GM19239 (cell line): Measurements from ENCODE around the gene CCBE1.

Experiments used
- DNase-seq: peaks from one replicate; pipeline ENCODE4 v3.0.0; 2011; ENCODE audit warnings: low spot score; ENCODE audit not compliant: insufficient read length
- FAIRE-seq: peaks from 2 replicates; lab custom pipeline; 2011; peaks lifted over from hg19 to GRCh38; lab: Jason Lieb, UNC

The CCBE1 gene

GRCh38 chr18:59515147-59515546, 182.1 kb downstream of the CCBE1 start:
- DNase-seq, result no peak
- FAIRE-seq, result no peak

DNA sequence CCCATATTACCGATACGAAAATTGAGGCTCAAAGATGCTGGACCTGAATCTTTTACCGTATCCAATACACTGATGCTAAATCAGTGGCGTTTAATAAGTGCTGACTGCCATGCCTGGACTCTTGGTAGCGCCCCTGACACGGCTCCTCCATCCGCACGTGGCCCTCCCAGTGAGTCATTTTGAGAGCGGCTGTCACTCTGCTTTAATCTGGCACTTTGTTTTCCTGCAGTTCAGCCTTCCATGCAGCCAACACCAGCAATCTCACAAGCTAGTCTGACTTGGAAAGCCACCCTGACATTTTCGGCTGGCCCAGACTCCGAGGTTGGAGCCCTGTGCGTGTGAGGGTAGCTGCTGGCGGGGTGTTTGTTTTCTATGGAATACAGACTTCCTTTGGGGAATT, 183.0 kb downstream of the CCBE1 start:
- DNase-seq (no peak), FAIRE-seq (no peak)

DNA sequence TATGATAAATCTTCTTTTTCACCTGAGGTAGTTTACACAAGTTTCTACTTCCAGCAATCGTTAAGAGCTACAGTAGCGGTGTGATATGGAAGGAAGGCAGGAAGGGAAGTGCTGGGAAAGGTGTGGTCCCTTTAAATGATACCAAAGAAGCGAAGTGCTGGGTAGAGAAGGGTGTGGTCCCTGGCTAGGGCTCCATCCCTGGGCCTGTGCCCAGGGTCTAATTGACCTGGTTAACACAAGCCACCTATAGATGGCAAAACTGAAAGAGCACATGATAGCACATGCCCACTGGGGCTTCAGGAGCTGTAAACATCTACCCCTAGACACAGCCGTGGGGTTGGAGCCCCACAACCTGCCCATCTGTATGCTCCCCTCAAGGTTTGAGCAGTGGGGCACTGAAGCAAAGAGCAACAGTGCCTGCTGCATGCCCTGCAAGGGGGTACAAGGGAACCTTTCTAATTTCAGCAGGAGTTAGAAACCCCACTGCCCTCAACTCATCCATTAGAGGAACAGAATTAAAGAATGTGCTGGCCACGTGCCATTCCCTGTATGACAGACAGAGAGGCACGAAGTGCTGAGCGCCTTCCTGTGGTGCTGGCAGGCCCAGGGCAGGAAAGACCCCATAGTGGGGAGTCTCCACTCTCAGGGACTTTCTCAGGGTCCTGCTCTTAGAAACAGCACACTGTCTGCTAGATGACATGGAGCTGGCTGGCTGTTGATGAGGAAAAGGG, 185.0 kb downstream of the CCBE1 start:
- no peak for FAIRE-seq
- DNase-seq, result no peak

DNA sequence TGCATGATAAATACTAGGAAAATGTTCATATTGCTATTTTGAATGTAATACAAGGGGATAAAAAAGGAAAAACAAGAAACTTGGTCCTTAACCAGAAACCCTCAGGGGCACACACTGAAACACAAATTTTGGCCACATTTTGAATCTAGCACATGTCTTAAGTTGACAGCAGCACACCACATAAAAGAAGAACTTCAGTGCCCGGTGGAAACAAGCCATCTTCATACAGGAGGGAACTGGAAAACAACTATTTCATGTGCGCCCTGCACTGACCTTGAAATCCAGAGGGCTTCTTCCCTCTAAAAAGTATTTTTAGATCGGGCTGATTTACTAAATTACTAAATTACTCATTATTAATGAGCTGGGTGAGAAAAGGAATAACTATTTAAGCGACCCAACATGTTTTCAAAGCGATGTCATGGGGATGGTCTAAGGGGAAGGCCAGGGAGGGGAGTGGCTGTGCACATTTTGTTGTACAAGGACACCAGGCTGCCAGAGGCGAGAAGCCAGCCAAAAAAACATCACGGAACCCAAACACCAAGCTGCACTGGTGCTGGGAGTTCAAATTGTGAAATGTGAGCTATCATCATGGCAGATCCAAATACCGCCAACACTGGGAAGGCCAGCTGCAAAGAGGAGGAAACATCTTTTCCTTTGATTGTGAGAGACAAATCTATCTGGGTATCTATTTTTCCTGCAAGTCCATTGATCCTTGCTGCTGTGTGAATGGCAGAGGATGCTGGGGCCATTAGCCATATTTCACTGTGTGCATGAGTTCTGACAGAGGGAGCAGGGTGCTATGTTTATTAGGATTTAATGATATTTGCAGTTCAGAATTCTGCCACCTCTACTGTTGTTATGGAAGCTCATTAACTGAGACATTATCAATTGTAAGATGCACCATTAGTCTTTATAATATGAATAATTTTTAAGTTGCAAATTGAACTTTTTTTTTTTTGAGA, 187.5 kb downstream of the CCBE1 start:
- FAIRE-seq, result no peak
- no peak for DNase-seq

DNA sequence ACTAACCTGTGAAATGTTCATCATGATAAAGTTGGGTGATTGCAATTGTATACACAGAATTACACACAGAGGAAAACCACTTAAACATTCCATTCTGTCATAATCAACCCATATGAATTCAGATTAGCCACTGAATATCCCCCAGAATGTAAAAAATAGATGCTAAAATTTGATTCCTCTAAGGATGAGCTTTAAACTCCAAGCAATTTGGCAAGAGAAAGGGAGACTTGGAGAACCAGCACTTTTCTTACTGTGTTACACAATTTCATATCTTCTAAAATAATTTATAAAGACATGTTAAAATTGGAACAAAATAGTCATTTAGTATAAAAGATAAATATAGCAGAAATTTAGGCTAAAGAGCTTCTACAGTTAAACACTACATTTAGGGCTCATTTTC, 191.9 kb downstream of the CCBE1 start:
- no peak for FAIRE-seq
- DNase-seq, result no peak

DNA sequence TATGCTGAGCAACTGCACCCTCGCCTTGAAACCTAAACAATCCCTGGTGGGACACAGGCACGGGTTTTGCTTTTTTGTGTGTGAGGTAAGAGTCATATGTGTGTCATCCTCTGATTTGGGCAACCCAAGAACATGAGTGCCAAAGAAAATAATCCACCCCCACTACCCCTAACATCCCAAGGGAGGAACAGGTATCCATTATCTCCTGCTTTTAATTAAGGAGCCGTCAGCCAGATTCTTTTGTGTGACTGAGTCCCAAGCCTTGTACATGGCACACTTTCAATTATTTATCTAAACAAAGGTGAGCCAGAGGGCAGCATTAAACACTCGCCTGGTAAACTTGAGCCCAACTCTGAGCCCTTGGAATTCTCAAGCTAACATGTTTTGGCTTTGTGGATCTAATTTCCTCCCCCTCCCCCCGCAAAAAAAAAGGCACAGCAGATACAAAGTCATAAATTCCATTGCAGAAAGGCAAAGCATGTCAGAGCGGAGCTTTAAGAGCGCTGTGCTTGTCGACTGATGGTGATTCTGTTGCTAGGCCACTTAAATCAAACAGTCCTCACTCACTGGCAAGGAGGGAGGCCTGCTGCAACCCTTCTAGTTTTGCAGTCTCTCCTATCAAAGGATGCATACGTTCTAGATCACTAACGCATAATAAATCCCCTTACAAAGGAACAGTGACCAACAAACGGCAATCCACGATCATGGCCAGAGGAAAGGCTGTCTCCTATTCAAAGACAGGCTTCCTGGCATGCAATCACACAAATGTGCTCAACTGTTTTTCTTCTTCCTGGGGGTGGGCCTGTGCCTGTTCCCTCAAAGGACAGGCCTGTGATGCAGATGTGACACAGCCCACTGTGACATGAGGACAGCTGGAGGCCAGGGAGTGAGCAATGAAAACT, 194.7 kb downstream of the CCBE1 start:
- FAIRE-seq, result no peak
- DNase-seq, result no peak

DNA sequence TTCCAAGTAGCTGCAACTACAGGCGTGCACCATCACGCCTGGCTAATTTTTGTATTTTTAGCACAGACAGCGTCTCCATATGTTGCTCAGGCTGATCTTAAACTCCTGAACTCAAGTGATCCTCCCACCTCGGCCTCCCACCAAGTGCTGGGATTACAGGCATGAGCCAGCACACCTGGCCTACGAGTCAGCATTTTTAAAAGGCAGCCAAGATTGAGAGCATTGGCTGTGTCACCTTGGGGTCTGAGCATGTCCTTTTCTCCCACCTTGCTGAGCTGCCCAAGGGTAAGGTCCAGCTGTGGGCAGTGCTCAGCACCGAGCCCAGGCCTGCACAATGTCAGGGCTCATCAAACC, 195.3 kb downstream of the CCBE1 start:
- FAIRE-seq, result no peak
- no peak for DNase-seq

- DNase-seq (no peak), FAIRE-seq (no peak)
Observed at GRCh38 chr18:59500765-59501164, 196.5 kb downstream of the CCBE1 start.

DNA sequence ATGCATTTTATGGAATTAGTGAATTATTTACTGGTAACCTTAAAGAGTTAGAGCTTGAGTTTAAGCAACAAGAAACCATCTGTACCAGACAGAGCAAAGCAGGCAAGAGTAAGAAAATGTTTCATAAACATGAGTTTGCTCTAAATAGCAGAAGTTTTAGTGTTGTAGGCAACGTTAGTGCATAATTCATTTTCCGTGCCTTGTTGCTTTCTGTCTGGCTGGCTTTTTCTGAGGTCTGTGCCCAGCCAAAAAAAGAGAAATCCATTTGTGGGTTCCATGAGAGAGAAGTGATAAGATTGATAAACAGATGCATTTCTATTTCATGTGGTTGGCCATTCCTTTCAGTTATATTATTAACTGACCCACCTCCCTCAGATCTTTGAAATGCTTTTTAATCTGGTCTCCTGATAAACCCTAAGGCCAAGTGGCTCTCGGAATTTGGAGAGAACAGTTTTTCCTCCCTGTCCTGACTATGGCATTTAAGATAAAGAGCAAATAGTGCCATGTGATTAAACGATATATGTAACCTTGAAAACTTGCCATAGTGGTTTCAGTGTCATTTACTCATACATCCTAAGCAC, 198.6 kb downstream of the CCBE1 start:
- FAIRE-seq, result no peak
- no peak for DNase-seq

- DNase-seq, result no peak
- no peak for FAIRE-seq
Observed at GRCh38 chr18:59492756-59493421, 204.3 kb downstream of the CCBE1 start.

DNA sequence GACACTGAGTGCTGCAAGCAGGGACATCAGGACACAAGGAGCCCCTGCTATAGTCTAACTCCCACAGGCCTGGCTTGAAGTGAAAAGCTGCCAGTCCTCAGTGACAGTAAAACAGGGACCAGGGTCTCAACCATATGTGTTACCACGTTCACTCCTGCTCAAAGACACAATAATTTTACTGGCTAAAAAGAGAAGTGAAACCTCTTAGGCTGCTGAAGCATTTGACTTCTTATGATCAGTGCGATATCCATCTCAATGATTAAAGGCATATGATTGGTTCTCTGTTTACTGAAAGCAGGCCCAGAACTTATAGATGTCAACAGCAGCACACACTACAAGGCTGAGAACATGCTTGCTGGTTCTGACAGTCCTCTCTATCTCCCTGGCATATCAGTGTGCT, 208.3 kb downstream of the CCBE1 start:
- no peak for FAIRE-seq

GRCh38 chr18:59485382-59485781, 211.8 kb downstream of the CCBE1 start:
- no peak for FAIRE-seq
- no peak for DNase-seq

More for the DNA sequence above, 208.3 kb downstream of the CCBE1 start:
- no peak for DNase-seq

DNA sequence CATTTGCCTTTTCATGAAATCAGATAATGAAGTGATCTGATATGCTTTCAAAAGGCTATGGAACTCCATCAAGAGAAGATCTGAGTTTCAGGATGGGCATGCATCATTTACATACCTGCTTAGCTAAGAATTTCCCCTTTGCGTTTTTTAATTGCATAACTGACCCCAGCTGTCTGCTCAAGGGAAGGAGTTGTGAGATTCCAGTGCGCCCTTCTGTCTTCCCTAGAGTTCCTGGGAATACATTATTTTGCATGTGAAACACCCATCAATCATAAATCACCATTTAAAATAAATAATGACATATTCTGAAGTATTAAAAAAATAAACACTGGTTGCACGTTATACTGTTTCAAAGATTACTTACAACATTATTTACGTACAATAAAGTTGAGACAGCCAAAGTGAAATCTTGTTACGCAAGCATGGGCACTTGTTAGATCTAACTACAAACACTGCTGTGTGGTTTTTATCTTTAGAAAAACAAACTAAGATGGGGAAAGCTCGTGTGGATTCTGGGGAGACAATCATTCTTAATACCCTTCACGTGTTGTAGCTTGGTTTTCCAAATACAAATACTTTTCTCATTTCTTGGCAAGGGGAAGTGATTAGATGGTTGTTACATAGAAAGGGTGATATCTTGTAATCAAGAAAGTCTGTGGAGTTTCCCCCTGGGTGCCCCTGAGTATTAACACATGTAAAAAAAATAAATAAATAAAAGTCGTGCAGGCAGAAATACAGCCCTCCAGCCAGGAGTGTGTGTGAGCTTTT, 212.5 kb downstream of the CCBE1 start:
- FAIRE-seq (no peak), DNase-seq (no peak)

DNA sequence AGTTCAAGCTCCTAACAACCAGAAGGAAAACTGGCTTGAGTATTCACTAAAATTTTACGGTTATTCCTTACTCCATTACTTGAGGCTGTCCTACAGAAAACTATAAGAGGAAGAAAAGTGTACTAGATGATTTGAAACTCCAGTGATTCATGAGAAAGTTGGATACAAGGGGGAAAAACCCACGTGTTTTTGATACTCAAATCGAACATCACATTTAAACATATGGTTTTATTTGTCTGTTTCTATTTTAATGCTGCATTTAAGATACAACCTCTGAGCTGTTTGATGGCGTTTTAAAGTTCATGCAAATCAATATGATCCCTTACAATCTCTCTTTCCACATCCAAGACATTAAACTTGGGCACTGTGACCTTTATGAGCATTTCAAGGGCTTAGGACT, 213.1 kb downstream of the CCBE1 start:
- FAIRE-seq, result no peak

GRCh38 chr18:59481436-59481835, 215.8 kb downstream of the CCBE1 start:
- DNase-seq (no peak), FAIRE-seq (no peak)

More for the DNA sequence above, 213.1 kb downstream of the CCBE1 start:
- DNase-seq, result no peak

- DNase-seq, result no peak
- FAIRE-seq, result no peak
Observed at GRCh38 chr18:59479776-59480175, 217.4 kb downstream of the CCBE1 start.

DNA sequence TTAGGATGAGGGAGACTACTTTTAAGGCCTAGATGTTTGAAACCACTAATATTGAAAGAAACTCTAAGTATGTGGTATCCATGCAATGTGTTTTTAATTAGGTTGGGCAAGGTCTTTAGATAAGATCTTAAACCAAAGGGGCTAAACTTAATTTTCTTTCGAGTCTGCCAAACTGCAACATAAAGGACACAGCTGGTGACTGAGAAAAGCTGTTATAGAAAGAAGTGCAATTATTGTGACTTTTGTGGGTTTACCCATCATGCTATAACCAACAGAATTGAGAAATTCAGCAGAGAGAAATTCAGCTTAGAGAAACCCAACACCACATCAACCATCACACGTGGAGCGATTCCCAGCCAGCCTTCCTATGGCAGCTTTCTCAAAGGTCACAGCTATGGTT, 218.6 kb downstream of the CCBE1 start:
- DNase-seq (no peak), FAIRE-seq (no peak)

DNA sequence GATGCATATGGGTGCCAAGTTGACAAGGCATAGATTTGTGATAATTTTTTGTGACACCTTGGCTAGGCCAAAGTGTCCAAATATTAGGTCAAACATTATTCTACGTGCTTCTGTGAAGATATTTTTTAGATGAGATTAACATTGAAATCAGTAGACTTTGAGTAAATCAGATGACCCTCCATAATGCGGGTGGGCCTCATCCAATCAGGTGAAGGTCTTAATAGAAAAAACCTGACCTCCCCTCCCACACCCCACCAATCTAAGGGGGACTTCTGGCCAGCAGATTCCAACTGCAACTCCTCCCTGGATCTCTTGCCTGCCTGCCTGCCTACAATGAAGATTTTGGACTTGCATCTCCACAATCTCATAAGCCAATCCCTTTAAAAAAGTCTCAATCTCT, 219.4 kb downstream of the CCBE1 start:
- DNase-seq, result no peak
- FAIRE-seq, result no peak

GRCh38 chr18:59470561-59471121, 226.6 kb downstream of the CCBE1 start:
- FAIRE-seq, result no peak
- no peak for DNase-seq
